Brain microvascular endothelial cell (primary cell): ENCODE results near the gene TRIM54.
A peak's percentile ranks its signal among the peaks of the same experiment; 100 is the strongest.

ENCODE experiments used
- DNase-seq: peaks from one replicate; pipeline ENCODE4 v3.0.0-alpha.2; 2020
- H3K27ac ChIP-seq: fragments of 250-450 bp; sonication (Bioruptor Pico); 2 replicates; pipeline ENCODE4 v1.5.1; 2020; ENCODE audit warnings: mild to moderate bottlenecking, moderate library complexity
- H3K27me3 ChIP-seq: fragments of 250-450 bp; sonication (Bioruptor Pico); replicated peaks from 2 replicates; pipeline ENCODE4 v1.5.1; 2020; ENCODE audit warnings: mild to moderate bottlenecking
- H3K36me3 ChIP-seq: fragments of 250-450 bp; sonication (Bioruptor Pico); replicated peaks from 2 replicates; pipeline ENCODE4 v1.5.1; 2020; ENCODE audit warnings: mild to moderate bottlenecking
- H3K4me3 ChIP-seq: 2 replicates; pipeline ENCODE4 v1.5.1; 2011; ENCODE audit warnings: low read depth, mild to moderate bottlenecking, control low read depth, low read length, moderate library complexity
- CTCF ChIP-seq: IDR thresholded peaks from 2 replicates; pipeline ENCODE4 v1.5.1; 2011; ENCODE audit warnings: low read depth, mild to moderate bottlenecking, moderate library complexity, low read length, control low read depth, inconsistent platforms; ENCODE audit errors: missing control alignments
- in situ Hi-C: cut with HindIII; loops from 2 replicates; pipeline ENCODE4 v1.10.0; 2017; ENCODE audit warnings: low sequenced_read_pairs, low pct_ligation_motif_present

The TRIM54 gene

GRCh38 chr2:27251766-27252165, 30.5 kb upstream of the TRIM54 start:
- Histone ChIP-seq H3K27me3 (no peaks in the 10 kb centered on the region), H3K27ac (no peak overlapping the region), H3K36me3 (no peaks in the 10 kb centered on the region), H3K4me3 (no peak overlapping the region)
- in situ Hi-C loops = no loop called here
- DNase-seq = no peak
- TF ChIP-seq CTCF = no peak

- H3K27ac ChIP-seq = no peak overlapping the region
Observed at GRCh38 chr2:27255187-27255586, 27.0 kb upstream of the TRIM54 start.

GRCh38 chr2:27255660-27256059, 26.6 kb upstream of the TRIM54 start:
- no peak for TF ChIP-seq CTCF
- H3K4me3 ChIP-seq = no peak overlapping the region
- peaks cover 8% of the 10 kb centered on the region for H3K27me3 ChIP-seq
- in situ Hi-C loops = no loop called here
- H3K27ac ChIP-seq = no peak overlapping the region
- DNase-seq = peak; percentile 7
- H3K36me3 ChIP-seq = no peaks in the 10 kb centered on the region

More at GRCh38 chr2:27255187-27255586, 27.0 kb upstream of the TRIM54 start:
- no peak for TF ChIP-seq CTCF
- Histone ChIP-seq H3K4me3 (no peak overlapping the region), H3K27me3 (peaks cover 5% of the 10 kb centered on the region), H3K36me3 (no peaks in the 10 kb centered on the region)
- DNase-seq = no peak
- in situ Hi-C loops = no loop called here

- H3K27me3 ChIP-seq = peaks cover 21% of the 10 kb centered on the region
Observed at GRCh38 chr2:27256855-27257454, 25.3 kb upstream of the TRIM54 start.

GRCh38 chr2:27258051-27258450, 24.2 kb upstream of the TRIM54 start:
- no peaks in the 10 kb centered on the region for H3K36me3 ChIP-seq
- in situ Hi-C loops = no loop called here
- no peak overlapping the region for H3K4me3 ChIP-seq
- peaks cover 32% of the 10 kb centered on the region for H3K27me3 ChIP-seq
- H3K27ac ChIP-seq = no peak overlapping the region
- DNase-seq = no peak
- no peak for TF ChIP-seq CTCF

More at GRCh38 chr2:27256855-27257454, 25.3 kb upstream of the TRIM54 start:
- no peak for DNase-seq
- H3K4me3 ChIP-seq = no peak overlapping the region
- TF ChIP-seq CTCF = no peak
- in situ Hi-C loops = no loop called here
- no peaks in the 10 kb centered on the region for H3K36me3 ChIP-seq
- H3K27ac ChIP-seq = no peak overlapping the region
